Retinal pigment epithelial cell (primary cell): ENCODE data around the gene NRG3.

ENCODE experiments used
- DNase-seq: peaks from one replicate; pipeline ENCODE4 v3.0.0-alpha.2; 2010; ENCODE audit warnings: low read depth
- H3K4me3 ChIP-seq: 2 replicates; pipeline ENCODE4 v1.5.1; 2011; ENCODE audit warnings: mild to moderate bottlenecking, low read length, control low read depth, moderate library complexity
- CTCF ChIP-seq: conservative IDR thresholded peaks from 2 replicates; pipeline ENCODE4 v1.5.1; 2011; ENCODE audit warnings: low read depth, low read length, control low read depth, inconsistent platforms

The NRG3 gene

GRCh38 chr10:82394987-82395386 is 520.0 kb downstream of the NRG3 start:
- no peak for TF ChIP-seq CTCF
- no peak for DNase-seq
- no peak overlapping the region for H3K4me3 ChIP-seq

- H3K4me3 ChIP-seq, result no peak overlapping the region
- no peak for TF ChIP-seq CTCF
- DNase-seq, result no peak
These were observed 521.9 kb downstream of the NRG3 start for GRCh38 chr10:82396886-82397285.

- no peak overlapping the region for H3K4me3 ChIP-seq
- no peak for TF ChIP-seq CTCF
- DNase-seq, result no peak
These were observed 522.9 kb downstream of the NRG3 start for GRCh38 chr10:82397854-82398253.

GRCh38 chr10:82399850-82400249 is 524.9 kb downstream of the NRG3 start:
- H3K4me3 ChIP-seq, result no peak overlapping the region
- no peak for DNase-seq
- no peak for TF ChIP-seq CTCF

GRCh38 chr10:82400841-82401240 is 525.8 kb downstream of the NRG3 start:
- no peak overlapping the region for H3K4me3 ChIP-seq
- DNase-seq, result no peak
- TF ChIP-seq CTCF, result no peak

DNA sequence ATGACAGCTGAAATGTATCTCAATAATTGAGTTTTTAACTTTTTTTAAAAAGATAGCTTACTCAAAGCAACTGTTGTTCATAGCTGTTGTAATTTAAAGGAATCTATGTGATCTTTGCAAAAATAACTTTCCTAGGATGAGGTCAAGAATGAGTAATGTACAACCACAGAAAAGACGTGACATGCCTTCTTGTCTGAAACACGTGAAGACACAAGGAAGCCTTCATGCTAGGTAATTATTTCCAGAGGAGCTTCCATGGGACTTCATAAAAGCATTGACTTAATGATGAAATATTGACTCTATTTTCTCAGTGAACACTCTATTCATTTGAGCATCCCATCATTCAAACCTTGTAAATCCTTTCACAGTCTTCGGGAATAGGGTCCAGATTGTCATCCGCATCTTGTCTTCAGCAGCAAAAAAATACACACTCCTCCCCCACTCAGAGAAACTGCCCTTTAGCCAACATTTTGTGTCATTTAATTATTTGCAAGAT is 528.0 kb downstream of the NRG3 start:
- no peak for TF ChIP-seq CTCF
- no peak overlapping the region for H3K4me3 ChIP-seq

GRCh38 chr10:82409671-82410070 is 534.7 kb downstream of the NRG3 start:
- no peak for TF ChIP-seq CTCF

More for the DNA sequence above, 528.0 kb downstream of the NRG3 start:
- no peak for DNase-seq

More at GRCh38 chr10:82409671-82410070, 534.7 kb downstream of the NRG3 start:
- no peak overlapping the region for H3K4me3 ChIP-seq
- no peak for DNase-seq
